T-helper 17 cell (primary cell): Measurements from ENCODE around the gene SYS1. TPM values are rescaled to one million over a fixed set of nuclear protein-coding genes. Genes with fewer than 3 reads are reported as not detected.

ENCODE experiments used
- ATAC-seq: fragments of 150-1000 bp; cut with Tn5 transposase; 2 replicates; pipeline ENCODE4 v1.10.0; 2021; ENCODE audit warnings: mild to moderate bottlenecking, moderate library complexity
- DNase-seq, 3 donors: peaks; one replicate each; pipeline versions ENCODE4 v3.0.0 to v3.0.0-alpha.2; 2020 to 2021
- H3K9me3 ChIP-seq: one replicate; pipeline ENCODE4 v1.7.0; 2013; ENCODE audit warnings: low read length, mild to moderate bottlenecking; ENCODE audit not compliant: control insufficient read depth, poor library complexity, severe bottlenecking
- H3K27ac Mint-ChIP-seq: one replicate; pipeline ENCODE4 v1.8.0; 2022; ENCODE audit warnings: mild to moderate bottlenecking, moderate library complexity, mixed read lengths
- H3K27me3 Mint-ChIP-seq: one replicate; pipeline ENCODE4 v1.8.0; 2022; ENCODE audit warnings: mixed read lengths
- H3K36me3 Mint-ChIP-seq: one replicate; pipeline ENCODE4 v1.8.0; 2022; ENCODE audit warnings: low read depth, mixed read lengths
- H3K4me1 Mint-ChIP-seq: one replicate; pipeline ENCODE4 v1.8.0; 2022; ENCODE audit warnings: mild to moderate bottlenecking, mixed read lengths
- H3K4me3 Mint-ChIP-seq: one replicate; pipeline ENCODE4 v1.8.0; 2022; ENCODE audit warnings: mild to moderate bottlenecking, moderate library complexity, mixed read lengths
- total RNA-seq, 4 donors: library from RNA in 2 of 4; stranded (reverse) in 2 of 4; gene quantifications; one replicate each; pipeline ENCODE4 v1.2.3 and lab custom pipeline; 2022 to 2026

SYS1 gene
- total RNA-seq, 2 donors from 2014 or later = 93.3 to 99.5 TPM

DNA sequence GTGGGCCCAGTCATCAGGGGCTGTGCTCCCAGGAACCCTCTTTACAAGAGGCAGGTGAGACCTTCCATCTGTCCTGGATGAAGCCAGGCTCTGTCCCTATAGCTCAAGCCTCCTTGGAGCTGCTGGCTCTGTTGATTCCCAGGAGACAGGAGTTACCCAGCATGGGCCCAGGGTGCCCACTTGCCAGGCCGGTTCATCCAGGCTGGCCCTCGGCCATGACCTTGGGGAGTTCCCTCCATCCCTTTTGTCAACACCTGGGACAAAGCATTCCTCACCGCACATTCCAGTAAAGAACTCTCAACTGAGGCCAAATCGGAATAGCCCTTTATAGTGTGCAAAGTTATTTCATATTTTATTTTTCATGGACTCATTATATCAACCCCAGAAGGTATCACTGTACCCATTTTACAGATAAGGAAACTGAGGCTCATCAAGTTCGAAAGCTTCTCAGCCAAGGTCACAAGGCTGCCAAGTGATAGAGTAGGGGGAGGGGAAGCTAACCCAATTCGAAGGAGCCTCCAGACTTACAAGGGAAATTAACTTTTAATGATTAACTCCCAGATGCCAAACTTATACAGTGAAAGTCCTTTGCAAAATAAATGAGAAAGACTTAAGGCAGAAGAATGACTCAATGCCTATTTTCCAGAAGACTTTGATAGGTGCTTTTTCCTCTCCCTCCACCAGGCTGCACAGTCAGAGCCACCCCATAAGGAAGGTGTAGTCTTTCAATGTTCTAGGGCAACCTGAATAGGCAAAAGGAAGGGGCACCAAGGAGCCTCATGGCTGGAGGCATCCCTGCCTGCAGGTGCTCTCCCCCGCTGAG is 33.2 kb upstream of the SYS1 start:
- ATAC-seq (no peak), DNase-seq (no peak)
- H3K4me3 Mint-ChIP-seq = no peak overlapping the region
- no peaks in the 10 kb centered on the region for H3K27me3 Mint-ChIP-seq
- H3K27ac Mint-ChIP-seq = no peak overlapping the region
- H3K4me1 Mint-ChIP-seq = peaks cover 3% of the 10 kb centered on the region
- H3K9me3 ChIP-seq = no peaks in the 10 kb centered on the region
- H3K36me3 Mint-ChIP-seq = no peaks in the 10 kb centered on the region

DNA sequence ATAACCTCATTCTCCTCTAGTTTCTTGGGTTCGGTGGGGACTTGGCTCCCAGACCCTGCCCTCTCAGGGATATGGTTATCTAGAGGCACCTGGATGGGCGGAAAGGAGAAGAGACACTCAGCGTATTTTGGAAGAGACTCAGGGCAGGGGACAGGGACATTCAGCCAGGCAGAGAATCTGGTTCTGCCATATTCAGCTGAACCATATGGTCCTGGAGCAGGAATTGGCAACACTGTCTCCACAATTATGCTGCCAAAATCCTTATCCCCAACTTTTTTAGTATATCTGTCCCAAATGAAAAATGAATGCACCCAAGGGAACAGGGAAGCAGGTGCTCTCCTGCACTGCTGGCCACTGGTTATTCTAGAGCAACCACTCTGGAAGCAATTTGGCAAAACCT is 32.5 kb upstream of the SYS1 start:
- DNase-seq (no peak), ATAC-seq (no peak)
- Mint-ChIP-seq H3K4me3 (no peak overlapping the region), H3K27me3 (no peaks in the 10 kb centered on the region), H3K27ac (no peak overlapping the region), H3K4me1 (peaks cover 3% of the 10 kb centered on the region), H3K36me3 (no peaks in the 10 kb centered on the region)
- no peaks in the 10 kb centered on the region for H3K9me3 ChIP-seq

DNA sequence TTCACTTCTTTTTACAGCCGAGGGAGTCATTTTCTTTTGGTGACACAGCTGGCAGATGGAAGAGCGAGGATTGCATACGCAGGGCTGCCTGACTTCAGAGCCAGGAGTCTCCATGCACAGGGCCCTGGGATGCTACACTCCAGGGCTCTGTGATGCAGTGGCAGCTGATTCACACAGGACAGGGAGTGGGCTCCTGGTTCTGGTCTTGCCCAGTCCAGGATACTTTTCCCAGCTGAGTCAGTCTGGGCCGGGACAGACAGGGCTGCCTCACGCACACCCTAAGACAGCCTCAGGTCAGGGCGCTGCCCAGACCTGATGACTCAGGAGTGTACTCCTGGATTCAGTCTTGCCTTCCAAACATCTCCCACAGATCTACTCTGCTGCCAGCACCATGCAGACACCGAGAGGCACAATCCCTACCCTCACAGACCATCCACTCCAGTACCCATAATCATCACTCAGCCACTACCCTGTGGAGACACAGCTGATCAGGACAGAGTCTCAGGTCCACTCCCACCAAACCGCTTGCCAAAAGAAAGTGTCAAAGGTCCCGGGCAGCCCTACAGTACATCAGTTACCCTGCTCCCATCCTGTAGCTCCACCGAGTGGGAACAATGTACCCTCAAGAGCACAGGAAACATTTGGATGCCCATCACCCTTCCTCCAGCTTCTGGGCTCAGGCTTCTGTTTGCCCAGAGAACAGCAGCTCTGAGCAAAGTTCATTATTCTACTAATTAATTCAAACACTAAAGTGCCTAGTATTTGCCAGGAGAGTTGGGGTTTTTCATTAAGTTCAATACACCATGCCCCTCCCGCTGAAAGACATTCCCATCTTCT is 26.2 kb upstream of the SYS1 start:
- DNase-seq = no peak
- ATAC-seq = no peak
- no peaks in the 10 kb centered on the region for H3K9me3 ChIP-seq
- no peak overlapping the region for H3K4me3 Mint-ChIP-seq
- no peaks in the 10 kb centered on the region for H3K27me3 Mint-ChIP-seq
- H3K27ac Mint-ChIP-seq = peak overlapping the region; percentile 71
- H3K4me1 Mint-ChIP-seq = no peaks in the 10 kb centered on the region
- H3K36me3 Mint-ChIP-seq = no peaks in the 10 kb centered on the region

DNA sequence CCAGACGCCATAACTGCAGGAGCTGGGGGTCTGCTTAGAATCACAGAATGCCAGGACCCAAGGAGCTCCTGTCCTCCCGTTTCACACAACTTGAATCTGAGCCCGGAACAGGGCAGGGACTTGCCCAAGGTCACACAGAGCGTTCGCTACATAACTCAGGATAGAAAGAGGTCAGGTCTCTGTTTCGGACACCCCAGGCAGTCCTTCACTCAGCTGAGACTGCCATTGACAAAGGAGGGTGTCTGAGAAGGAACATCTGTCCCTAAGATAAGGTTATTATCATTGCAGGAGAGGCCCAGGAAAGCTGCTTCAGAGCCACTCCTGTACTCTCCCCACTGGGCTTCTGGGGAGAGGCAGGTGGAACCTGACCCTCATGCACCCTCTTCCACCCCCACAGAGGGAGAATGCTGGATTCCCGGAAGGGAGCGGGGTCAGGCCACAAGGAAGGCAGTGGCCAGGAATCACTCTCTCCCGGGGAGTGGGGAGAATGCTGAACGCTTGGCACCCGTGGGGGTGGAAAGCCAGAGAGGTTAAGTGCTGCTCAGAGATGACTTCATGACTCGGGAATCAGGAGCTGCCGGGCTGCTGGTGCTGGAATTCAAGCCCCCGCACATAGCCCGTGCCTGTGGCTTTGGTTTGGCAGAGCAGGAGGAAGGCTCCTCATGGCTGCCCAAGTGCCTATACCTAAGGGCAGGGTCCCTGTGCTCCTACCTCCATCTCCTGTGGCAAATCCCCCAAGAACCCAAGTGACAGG is 25.4 kb upstream of the SYS1 start:
- no peaks in the 10 kb centered on the region for H3K9me3 ChIP-seq
- peak overlapping the region; percentile 71 for H3K27ac Mint-ChIP-seq
- H3K4me1 Mint-ChIP-seq = no peaks in the 10 kb centered on the region
- no peak for ATAC-seq
- H3K4me3 Mint-ChIP-seq = no peak overlapping the region
- no peaks in the 10 kb centered on the region for H3K27me3 Mint-ChIP-seq
- no peaks in the 10 kb centered on the region for H3K36me3 Mint-ChIP-seq
- no peak for DNase-seq

DNA sequence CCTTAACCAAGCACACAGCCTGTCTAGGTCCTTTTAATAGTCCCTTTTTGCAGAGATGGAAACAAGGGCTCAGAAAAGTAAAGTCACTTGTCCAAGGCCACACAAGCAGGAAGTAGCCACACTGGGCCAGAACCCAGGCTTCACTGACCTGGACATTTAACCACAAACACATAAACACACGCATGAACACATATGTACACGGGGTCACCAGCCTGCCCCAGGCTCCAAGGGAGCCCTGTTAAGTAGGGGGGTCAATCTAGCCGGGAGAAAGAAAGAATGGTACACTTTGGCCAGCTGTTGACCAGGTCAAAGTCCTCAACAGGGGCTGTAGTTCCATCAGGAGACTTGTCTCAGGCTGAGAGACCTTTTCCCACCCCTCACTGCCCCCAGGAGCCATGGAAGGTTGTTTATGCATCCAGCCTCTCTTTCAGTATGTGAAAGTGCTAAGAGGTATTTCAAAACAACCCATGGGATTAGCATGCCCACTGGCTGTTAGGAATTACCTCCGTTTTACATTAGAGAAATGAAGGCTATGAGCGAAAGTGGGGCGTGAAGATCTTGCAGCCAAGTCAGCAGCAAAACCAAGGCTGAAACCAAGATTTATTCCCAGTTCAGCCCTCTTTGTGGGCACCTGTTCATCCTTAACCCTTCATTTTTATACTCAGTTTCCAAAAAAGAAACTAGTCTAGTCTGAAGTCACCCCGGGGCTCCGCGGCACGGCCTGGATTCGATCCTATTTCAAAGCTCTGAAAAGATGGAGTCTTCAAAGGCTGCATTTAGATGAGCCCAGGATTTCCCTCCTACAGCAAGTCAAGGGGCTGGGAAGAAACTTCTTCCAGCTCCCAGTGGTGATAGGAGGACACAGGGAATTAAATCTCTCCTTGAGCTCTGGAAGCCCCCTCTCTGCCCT is 24.6 kb upstream of the SYS1 start:
- Mint-ChIP-seq H3K36me3 (no peaks in the 10 kb centered on the region), H3K4me1 (no peaks in the 10 kb centered on the region)

DNA sequence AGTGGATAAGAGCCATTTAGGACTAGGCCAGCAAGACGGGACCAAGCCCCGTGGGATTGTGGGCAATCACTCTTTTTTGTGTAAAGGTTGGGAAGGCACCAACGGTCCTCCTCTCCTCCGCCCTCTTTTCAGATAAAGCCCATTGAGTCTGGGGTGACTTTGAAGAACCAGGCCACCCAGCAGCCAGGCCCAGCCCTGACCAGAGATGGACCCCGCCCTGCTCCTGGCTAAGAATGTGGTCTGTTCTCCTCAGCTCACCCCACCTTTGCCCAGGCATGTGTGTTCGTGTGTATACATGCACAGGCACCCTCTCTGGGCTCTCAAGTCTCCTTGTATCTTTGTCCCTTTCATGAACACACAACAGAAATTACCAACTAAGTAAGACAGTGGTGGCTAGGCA is 23.9 kb upstream of the SYS1 start:
- H3K27ac Mint-ChIP-seq = no peak overlapping the region

More for the DNA sequence above, 24.6 kb upstream of the SYS1 start:
- H3K9me3 ChIP-seq = no peaks in the 10 kb centered on the region
- Mint-ChIP-seq H3K4me3 (no peak overlapping the region), H3K27ac (no peak overlapping the region), H3K27me3 (no peaks in the 10 kb centered on the region)
- no peak for ATAC-seq
- no peak for DNase-seq

DNA sequence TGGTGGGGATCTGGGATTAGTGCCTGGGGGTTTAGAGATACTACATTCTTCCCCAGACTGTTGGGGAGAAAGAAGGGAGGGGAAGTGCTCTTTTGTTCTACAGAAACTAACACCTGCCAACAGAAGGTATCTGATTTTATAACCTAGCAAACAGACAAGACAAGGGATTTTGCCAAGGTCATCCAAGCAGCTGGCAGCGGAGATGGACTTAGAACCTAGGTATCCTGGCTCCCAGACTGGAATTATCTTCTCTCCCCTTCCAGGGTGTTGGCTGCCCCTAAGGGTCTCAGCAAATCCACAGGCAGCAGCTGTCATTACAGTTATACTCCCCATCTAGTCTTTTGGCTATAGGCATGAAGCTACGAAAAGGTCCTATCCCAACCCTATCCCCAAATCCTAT is 23.2 kb upstream of the SYS1 start:
- H3K27me3 Mint-ChIP-seq = no peaks in the 10 kb centered on the region
- no peak for DNase-seq
- no peaks in the 10 kb centered on the region for H3K9me3 ChIP-seq
- H3K27ac Mint-ChIP-seq = peak overlapping the region; percentile 63
- no peaks in the 10 kb centered on the region for H3K4me1 Mint-ChIP-seq
- no peaks in the 10 kb centered on the region for H3K36me3 Mint-ChIP-seq
- H3K4me3 Mint-ChIP-seq = no peak overlapping the region
- ATAC-seq = no peak

More for the DNA sequence above, 23.9 kb upstream of the SYS1 start:
- no peak for DNase-seq
- Mint-ChIP-seq H3K27me3 (no peaks in the 10 kb centered on the region), H3K4me1 (no peaks in the 10 kb centered on the region), H3K36me3 (no peaks in the 10 kb centered on the region), H3K4me3 (no peak overlapping the region)
- no peak for ATAC-seq
- no peaks in the 10 kb centered on the region for H3K9me3 ChIP-seq

DNA sequence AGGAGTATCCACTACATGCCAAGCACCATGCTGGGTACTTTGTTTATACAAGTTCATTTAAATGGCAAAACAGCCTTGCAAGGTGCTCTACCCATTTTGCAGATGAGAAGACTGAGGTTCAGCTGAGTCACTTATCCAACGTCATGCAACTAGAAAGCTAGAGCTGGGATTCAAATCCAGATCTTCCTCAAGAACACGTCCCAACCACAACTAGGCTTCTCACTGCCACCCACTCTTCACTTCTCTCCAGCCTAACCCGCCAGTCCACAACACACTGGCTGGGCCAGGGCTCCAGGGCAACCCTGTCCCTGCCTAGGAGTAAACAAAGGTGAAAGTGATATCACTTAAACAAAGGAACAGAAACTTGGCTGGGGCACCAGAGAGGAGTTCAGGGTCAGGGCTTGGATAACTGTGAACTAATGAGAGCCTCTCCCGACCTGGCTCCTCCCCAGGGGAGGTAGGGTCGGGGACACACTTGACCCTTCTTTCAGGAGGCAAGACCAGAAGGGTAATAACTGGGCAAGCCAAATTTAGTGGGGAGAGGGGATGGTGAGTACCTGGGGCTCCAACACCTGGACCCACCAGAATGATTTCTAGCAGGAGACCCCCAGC is 22.6 kb upstream of the SYS1 start:
- H3K4me3 Mint-ChIP-seq = no peak overlapping the region
- no peaks in the 10 kb centered on the region for H3K9me3 ChIP-seq
- H3K4me1 Mint-ChIP-seq = no peaks in the 10 kb centered on the region
- no peak for DNase-seq
- no peaks in the 10 kb centered on the region for H3K27me3 Mint-ChIP-seq
- no peaks in the 10 kb centered on the region for H3K36me3 Mint-ChIP-seq
- no peak for ATAC-seq
- peak overlapping the region; percentile 63 for H3K27ac Mint-ChIP-seq

DNA sequence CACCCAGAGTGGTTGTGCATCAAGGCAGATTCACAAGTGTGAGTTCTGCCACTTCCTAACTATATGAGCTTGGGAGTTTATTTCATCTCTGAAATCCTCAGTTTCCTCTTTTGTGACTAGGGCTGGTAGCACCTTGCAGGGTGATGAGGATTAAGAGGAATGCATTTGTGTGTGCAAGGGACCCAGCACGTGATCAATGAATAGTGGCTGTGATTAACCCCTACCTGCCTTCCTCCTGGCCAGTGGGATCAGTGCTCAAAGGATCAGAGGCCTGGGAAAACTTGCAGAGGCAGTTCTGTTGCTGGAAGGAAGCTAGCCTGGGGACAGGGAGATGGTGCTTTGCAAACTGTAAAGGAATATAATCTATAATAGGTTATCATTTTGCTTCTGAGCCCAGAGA is 22.0 kb upstream of the SYS1 start:
- H3K9me3 ChIP-seq = no peaks in the 10 kb centered on the region
- Mint-ChIP-seq H3K4me1 (peaks cover 3% of the 10 kb centered on the region), H3K36me3 (no peaks in the 10 kb centered on the region), H3K27ac (no peak overlapping the region), H3K27me3 (no peaks in the 10 kb centered on the region), H3K4me3 (no peak overlapping the region)
- DNase-seq (no peak), ATAC-seq (no peak)

DNA sequence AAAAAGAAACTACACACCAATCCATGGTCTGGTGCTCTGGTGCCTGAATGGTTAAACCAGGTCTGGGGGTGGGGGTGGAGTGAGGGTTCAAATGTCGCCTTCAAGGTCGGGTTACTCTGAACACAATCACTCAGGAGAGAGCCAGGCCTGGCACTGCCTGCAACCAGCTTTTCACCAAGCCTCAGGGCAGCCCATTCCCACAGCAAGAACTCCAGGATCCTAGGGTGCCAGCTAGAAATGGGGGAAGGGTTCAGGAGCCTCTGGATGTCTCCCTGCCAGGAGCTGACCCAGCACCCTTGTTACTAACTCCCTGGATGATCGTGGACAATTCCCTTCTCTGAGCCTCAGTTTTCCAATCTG is 21.4 kb upstream of the SYS1 start:
- H3K27me3 Mint-ChIP-seq = no peaks in the 10 kb centered on the region
- H3K27ac Mint-ChIP-seq = no peak overlapping the region
- H3K4me1 Mint-ChIP-seq = peaks cover 5% of the 10 kb centered on the region
- DNase-seq = no peak
- no peak for ATAC-seq
- no peaks in the 10 kb centered on the region for H3K9me3 ChIP-seq
- H3K4me3 Mint-ChIP-seq = no peak overlapping the region
- H3K36me3 Mint-ChIP-seq = no peaks in the 10 kb centered on the region

DNA sequence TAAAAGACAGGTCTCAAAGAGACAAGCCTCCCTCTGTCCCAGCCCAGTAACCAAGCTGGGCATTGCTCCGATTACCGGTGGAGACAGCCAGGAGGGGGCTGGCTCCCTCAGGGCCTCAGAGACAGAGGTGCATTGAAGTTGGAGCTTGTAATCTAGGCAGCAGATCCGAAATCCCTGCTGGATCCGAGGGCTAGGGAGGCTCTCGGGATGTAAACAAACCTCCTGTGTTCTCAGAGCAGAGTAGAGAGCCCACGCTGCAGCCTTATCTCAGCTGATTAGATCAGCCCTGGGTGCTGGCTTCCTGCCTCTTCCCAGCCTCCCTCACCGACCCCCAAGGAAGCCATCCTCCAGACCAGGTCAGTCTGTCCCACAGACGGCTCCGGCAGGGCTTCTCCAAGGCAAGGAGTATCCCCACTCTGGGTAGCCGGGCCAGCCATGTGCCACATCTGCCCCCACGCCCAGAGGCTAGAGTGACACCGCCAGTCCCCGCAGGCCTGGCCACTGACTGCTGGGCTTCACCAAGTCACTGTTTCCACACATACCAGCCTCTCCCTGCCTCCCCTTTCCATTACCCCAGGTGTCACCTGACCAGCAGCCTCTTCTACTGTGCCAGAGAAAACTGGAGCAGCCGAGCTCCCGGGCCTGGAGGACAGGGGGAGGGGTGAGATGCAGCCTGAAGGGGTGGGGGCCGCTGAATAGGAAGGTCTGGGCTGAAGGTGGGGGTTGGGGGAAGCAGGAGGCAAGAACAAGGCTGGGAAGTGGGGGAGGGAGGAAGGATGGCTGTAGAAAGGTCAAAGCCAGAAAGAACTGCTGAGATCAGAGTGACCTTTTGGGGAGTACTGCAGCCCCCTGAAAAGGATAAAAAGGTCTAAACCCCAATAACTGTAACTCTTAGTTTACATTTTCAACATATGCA is 20.8 kb upstream of the SYS1 start:
- no peak for DNase-seq
- H3K27ac Mint-ChIP-seq = no peak overlapping the region
- no peak overlapping the region for H3K4me3 Mint-ChIP-seq
- H3K27me3 Mint-ChIP-seq = no peaks in the 10 kb centered on the region
- no peaks in the 10 kb centered on the region for H3K36me3 Mint-ChIP-seq
- H3K9me3 ChIP-seq = no peaks in the 10 kb centered on the region
- H3K4me1 Mint-ChIP-seq = peaks cover 8% of the 10 kb centered on the region
- ATAC-seq = no peak
